ENCODE data around the gene CYB561D1.

GRCh38 chr1:109467301-109467777, 26.6 kb upstream of the CYB561D1 start:
- TF ChIP-seq ELF4 (IDR thresholded peaks at IDR 0.05) (no peak), PKNOX1 (IDR thresholded peaks at IDR 0.05) (no peak), SP1 (IDR thresholded peaks at IDR 0.05) (no peak), CTBP1 (IDR thresholded peaks at IDR 0.05; ENCODE audit: borderline replicate concordance) (no peak), FOXM1 (IDR thresholded peaks at IDR 0.05; ENCODE audit: borderline replicate concordance) (no peak), TARDBP (IDR thresholded peaks at IDR 0.05) (no peak), FOXA1 (IDR thresholded peaks at IDR 0.05) (no peak), FOXK2 (IDR thresholded peaks at IDR 0.05) (no peak), ARNT (IDR thresholded peaks at IDR 0.05) (no peak), HDGF (IDR thresholded peaks at IDR 0.05; ENCODE audit: borderline replicate concordance) (no peak), L3MBTL2 (conservative IDR thresholded peaks at IDR 0.05) (no peak), SUZ12 (IDR thresholded peaks at IDR 0.05) (no peak), ZNF384 (IDR thresholded peaks at IDR 0.05) (no peak)
